Neuron (in vitro differentiated cells): ENCODE measurements around the gene CMSS1.
"Not testable (repeated sequence)": the region's sequence is repeated elsewhere in the genome, so short reads cannot be mapped to it uniquely, and the experiment has no call there.

Experiments used
- H2AFZ ChIP-seq: one replicate; pipeline ENCODE4 v1.6.1; 2013; ENCODE audit warnings: low read depth, mild to moderate bottlenecking, inconsistent platforms, low read length, moderate library complexity
- H3K27me3 ChIP-seq: one replicate; pipeline ENCODE4 v1.6.1; 2013; ENCODE audit warnings: low read length; ENCODE audit not compliant: insufficient read depth
- H3K36me3 ChIP-seq: one replicate; pipeline ENCODE4 v1.6.1; 2013; ENCODE audit warnings: low read length; ENCODE audit not compliant: insufficient read depth
- H3K4me1 ChIP-seq: one replicate; pipeline ENCODE4 v1.6.1; 2013; ENCODE audit warnings: low read length; ENCODE audit not compliant: insufficient read depth
- H3K4me3 ChIP-seq: 2 replicates; pipeline ENCODE4 v1.5.1; 2013; ENCODE audit warnings: mild to moderate bottlenecking, low read length, moderate library complexity
- H3K9me3 ChIP-seq: one replicate; pipeline ENCODE4 v1.6.1; 2013; ENCODE audit warnings: low read length

The CMSS1 gene

GRCh38 chr3:100209169-100209568, 391.5 kb downstream of the CMSS1 start:
- H3K4me3 ChIP-seq: no peak overlapping the region
- no peaks in the 10 kb centered on the region for H3K36me3 ChIP-seq
- no peaks in the 10 kb centered on the region for H3K9me3 ChIP-seq
- no peak overlapping the region for H2AFZ ChIP-seq
- H3K4me1 ChIP-seq: peaks cover 25% of the 10 kb centered on the region
- H3K27me3 ChIP-seq: no peaks in the 10 kb centered on the region

DNA sequence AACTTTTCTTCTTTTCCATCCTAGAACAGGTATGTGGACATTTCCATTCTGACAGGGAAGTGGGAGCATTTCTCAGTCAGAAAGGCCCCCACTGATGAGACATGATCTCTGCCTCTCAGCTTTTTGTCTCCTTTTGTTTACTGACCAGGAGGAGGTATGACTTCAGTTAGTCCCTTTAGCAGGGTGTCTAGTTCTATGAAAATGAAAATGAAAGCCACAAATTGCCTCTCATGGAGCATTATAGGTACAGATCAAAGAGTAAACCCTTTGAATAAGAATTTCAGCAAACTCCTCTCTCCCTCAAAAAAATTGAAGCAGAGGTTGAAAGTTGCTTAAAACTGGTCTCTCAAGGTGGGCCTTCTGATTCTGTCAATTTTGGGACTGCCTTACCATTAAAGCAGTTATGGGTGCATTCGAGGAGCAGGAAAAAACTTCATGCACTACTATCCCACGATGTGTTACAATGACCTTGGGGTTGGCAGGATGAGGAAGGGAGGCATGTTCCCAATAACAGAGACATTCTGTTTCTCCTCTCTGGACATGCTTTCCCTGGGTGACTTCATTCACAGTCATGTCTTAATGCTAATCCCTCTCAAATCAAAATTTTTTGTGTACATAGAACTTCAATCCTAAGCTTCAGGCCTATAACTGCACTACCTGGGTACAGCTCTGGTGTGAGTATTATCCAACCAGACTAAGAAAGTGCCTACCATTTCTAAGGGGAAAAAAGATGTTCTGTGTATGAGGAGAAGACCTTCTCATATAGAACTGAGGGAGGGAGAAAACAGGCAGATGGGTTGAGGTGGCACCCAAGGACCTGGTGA, 392.5 kb downstream of the CMSS1 start:
- no peak overlapping the region for H3K4me3 ChIP-seq

DNA sequence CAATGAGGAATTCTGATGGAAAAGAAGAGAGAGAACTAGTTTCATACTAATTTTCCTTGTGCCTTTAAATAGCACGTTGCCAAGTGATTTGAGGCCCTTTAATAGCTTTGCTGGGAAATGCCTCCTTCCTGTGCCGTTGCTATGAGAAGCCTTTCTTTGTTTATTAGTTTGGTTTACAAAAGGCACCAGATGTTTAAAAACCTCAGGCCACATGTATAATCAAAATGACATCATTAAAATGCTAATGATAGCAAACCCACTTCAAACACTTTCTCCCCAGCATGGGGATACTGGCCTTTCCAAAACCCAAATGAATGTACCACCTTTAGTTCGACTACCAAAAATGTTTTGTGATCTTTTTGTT, 393.1 kb downstream of the CMSS1 start:
- H2AFZ ChIP-seq: peak overlapping the region; percentile 13
- H3K9me3 ChIP-seq: peaks cover under 1% of the 10 kb centered on the region
- no peaks in the 10 kb centered on the region for H3K36me3 ChIP-seq
- no peak overlapping the region for H3K4me3 ChIP-seq
- peaks cover 25% of the 10 kb centered on the region for H3K4me1 ChIP-seq
- H3K27me3 ChIP-seq: no peaks in the 10 kb centered on the region

More for the DNA sequence above, 392.5 kb downstream of the CMSS1 start:
- Histone ChIP-seq H3K4me1 (peaks cover 25% of the 10 kb centered on the region), H2AFZ (peak overlapping the region; percentile 13), H3K9me3 (no peaks in the 10 kb centered on the region), H3K27me3 (no peaks in the 10 kb centered on the region), H3K36me3 (no peaks in the 10 kb centered on the region)

GRCh38 chr3:100213891-100214573, 396.4 kb downstream of the CMSS1 start:
- H3K4me1 ChIP-seq: peaks cover 34% of the 10 kb centered on the region
- no peaks in the 10 kb centered on the region for H3K27me3 ChIP-seq
- H3K9me3 ChIP-seq: peaks cover 2% of the 10 kb centered on the region
- H3K36me3 ChIP-seq: no peaks in the 10 kb centered on the region
- no peak overlapping the region for H3K4me3 ChIP-seq
- H2AFZ ChIP-seq: no peak overlapping the region

- no peak overlapping the region for H3K4me3 ChIP-seq
- no peaks in the 10 kb centered on the region for H3K36me3 ChIP-seq
- H3K27me3 ChIP-seq: no peaks in the 10 kb centered on the region
- H2AFZ ChIP-seq: no peak overlapping the region
- H3K9me3 ChIP-seq: peaks cover 2% of the 10 kb centered on the region
- peaks cover 33% of the 10 kb centered on the region for H3K4me1 ChIP-seq
Observed at GRCh38 chr3:100214574-100214964, 396.9 kb downstream of the CMSS1 start.

- peaks cover 12% of the 10 kb centered on the region for H3K4me1 ChIP-seq
- peaks cover 2% of the 10 kb centered on the region for H3K9me3 ChIP-seq
- H2AFZ ChIP-seq: no peak overlapping the region
- no peaks in the 10 kb centered on the region for H3K36me3 ChIP-seq
- H3K4me3 ChIP-seq: no peak overlapping the region
- H3K27me3 ChIP-seq: no peaks in the 10 kb centered on the region
Observed at GRCh38 chr3:100216713-100217112, 399.1 kb downstream of the CMSS1 start.

DNA sequence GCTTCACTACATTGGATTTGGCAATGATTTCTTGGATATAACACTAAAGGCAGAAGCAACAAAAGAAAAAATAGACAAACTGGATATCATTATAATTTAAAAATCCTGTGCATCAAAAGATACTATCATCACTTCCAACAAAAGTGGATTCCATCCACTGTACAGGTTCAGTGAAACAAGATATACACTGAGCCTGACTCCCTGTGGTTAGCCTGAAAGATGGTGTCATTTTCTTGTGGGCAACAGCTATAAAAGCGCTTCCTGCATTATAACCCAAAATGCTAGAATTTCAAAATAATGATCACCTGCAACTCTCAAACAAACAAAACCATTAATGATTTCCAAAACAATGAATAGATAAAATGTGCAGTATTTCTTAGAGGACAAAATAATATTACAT, 403.5 kb downstream of the CMSS1 start:
- peaks cover 8% of the 10 kb centered on the region for H3K4me1 ChIP-seq
- H2AFZ ChIP-seq: no peak overlapping the region

GRCh38 chr3:100225193-100225592, 407.5 kb downstream of the CMSS1 start:
- Histone ChIP-seq H3K4me3 (no peak overlapping the region), H2AFZ (no peak overlapping the region), H3K9me3 (no peaks in the 10 kb centered on the region), H3K27me3 (no peaks in the 10 kb centered on the region), H3K4me1 (no peaks in the 10 kb centered on the region), H3K36me3 (no peaks in the 10 kb centered on the region)

More for the DNA sequence above, 403.5 kb downstream of the CMSS1 start:
- Histone ChIP-seq H3K27me3 (no peaks in the 10 kb centered on the region), H3K4me3 (no peak overlapping the region), H3K9me3 (no peaks in the 10 kb centered on the region), H3K36me3 (no peaks in the 10 kb centered on the region)

GRCh38 chr3:100225883-100226282, 408.2 kb downstream of the CMSS1 start:
- Histone ChIP-seq H3K4me1 (no peaks in the 10 kb centered on the region), H3K36me3 (no peaks in the 10 kb centered on the region), H3K27me3 (no peaks in the 10 kb centered on the region), H3K9me3 (no peaks in the 10 kb centered on the region), H3K4me3 (no peak overlapping the region), H2AFZ (no peak overlapping the region)

DNA sequence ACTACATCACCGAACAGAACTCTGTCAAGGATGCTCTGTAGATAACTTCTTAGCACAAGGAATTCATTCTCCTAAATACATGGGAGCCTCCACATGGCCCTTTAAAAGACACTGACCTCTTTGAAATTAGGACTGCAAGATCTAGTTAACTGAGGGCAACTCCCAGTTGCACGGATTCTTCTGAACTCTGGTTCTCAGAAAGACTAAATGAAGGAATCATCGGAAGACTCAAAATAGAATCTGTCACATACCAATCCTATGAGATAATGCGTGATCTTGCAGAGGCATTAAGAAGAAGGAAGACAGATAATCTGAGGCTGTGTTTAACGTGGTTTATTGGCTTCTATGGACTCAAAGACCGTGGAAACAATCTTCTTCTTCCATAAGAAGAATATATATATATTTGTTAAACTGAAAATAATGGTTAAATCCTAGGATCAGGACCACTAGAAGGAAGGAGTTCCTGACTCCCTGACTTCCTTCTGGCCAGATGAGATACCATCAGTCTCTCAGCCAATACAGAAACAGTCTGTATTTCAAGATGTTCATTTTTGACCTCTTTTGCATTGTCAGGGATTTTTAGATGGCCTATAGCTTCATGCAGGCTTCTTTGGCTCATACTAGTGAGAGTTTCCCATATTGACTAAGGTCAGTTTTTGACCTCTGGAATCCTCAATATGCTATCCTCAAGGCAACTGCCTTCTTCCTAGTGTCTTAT, 409.2 kb downstream of the CMSS1 start:
- no peaks in the 10 kb centered on the region for H3K9me3 ChIP-seq
- H2AFZ ChIP-seq: peak overlapping the region; percentile 1
- H3K27me3 ChIP-seq: no peaks in the 10 kb centered on the region
- H3K36me3 ChIP-seq: no peaks in the 10 kb centered on the region
- H3K4me1 ChIP-seq: no peaks in the 10 kb centered on the region
- H3K4me3 ChIP-seq: no peak overlapping the region

DNA sequence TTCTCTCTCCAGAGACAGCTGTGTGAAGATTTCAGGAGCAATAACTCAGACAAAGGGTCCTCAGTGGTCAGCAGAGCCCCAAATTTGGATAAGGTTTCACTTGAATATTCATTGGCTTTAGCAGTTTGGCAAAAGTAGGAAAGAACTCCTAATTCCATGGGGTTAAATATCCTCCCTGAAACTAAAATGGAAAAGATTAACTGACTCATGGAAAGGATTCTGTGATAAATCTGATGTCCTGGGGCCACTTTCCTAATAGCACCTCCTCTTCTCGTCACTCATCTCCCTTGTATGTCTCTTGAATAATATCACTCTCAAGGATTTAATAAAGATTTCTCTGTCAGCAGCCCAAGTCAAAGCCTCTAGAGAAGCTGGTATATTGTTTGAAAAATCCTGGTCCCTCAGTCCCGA, 409.9 kb downstream of the CMSS1 start:
- Histone ChIP-seq H3K4me3 (no peak overlapping the region), H3K36me3 (no peaks in the 10 kb centered on the region), H3K27me3 (no peaks in the 10 kb centered on the region), H3K9me3 (no peaks in the 10 kb centered on the region), H2AFZ (peak overlapping the region; percentile 1), H3K4me1 (no peaks in the 10 kb centered on the region)

- Histone ChIP-seq H3K9me3 (no peaks in the 10 kb centered on the region), H3K36me3 (no peaks in the 10 kb centered on the region), H2AFZ (no peak overlapping the region), H3K27me3 (no peaks in the 10 kb centered on the region), H3K4me3 (no peak overlapping the region), H3K4me1 (peaks cover 2% of the 10 kb centered on the region)
Observed at GRCh38 chr3:100228247-100228646, 410.6 kb downstream of the CMSS1 start.

GRCh38 chr3:100229188-100229587, 411.5 kb downstream of the CMSS1 start:
- not testable (repeated sequence) for H3K36me3 ChIP-seq, H3K4me3 ChIP-seq, H2AFZ ChIP-seq, H3K4me1 ChIP-seq, H3K27me3 ChIP-seq, H3K9me3 ChIP-seq
